A204.1 (cell line): ENCODE data around the gene MIX23.
"Not testable (repeated sequence)": the region's sequence is repeated elsewhere in the genome, so short reads cannot be mapped to it uniquely, and the experiment has no call there.

ENCODE experiments used
- FAIRE-seq: peaks from 2 replicates; lab custom pipeline; 2012; peaks lifted over from hg19 to GRCh38; lab: Jason Lieb, UNC

MIX23 gene

DNA sequence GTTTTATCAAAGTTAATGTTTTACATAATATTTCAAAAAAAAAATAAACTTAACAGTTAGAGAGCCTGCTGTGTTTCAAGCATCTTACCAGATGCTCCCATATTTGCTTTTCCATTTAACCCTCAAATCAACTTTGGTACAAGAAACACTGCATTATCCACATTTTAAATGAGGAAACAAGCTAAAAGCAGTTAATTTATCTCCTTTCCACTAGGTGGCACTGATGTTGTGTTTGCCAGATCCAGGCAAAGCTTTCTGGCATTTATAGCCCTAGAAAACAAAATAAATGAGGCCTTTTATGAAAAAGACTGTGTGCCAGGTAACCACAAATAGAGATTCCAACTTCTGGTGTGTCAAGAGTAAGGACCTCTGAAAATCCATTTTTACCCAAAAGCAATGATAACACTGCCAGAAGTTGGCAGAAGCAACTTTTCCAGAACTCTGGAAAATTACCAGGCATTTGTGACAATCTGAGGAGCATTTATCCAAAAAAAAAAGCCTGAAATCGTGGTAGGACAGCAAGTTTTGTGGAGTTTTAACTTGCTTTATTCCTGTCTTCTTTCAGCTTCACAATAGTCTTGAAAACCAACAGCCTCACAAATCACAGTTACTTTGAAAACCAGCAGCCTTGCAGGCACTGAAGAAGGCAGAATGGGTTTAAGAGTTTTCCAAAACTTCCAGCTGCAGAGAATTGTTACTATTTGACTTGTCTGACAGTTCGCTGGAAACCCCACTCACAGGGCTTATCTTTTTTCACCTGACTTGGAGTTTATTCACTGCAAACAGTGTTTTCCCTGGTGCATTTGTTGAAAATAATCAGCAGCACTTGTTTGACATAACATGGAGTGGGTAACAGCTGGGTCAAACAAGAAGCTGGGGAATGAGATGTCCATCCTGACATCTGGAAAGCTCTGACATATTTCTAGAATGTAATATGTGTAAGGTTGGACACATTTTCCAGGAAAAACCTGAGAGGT lies 10.1 kb upstream of the MIX23 start:
- FAIRE-seq = peak; percentile 96

DNA sequence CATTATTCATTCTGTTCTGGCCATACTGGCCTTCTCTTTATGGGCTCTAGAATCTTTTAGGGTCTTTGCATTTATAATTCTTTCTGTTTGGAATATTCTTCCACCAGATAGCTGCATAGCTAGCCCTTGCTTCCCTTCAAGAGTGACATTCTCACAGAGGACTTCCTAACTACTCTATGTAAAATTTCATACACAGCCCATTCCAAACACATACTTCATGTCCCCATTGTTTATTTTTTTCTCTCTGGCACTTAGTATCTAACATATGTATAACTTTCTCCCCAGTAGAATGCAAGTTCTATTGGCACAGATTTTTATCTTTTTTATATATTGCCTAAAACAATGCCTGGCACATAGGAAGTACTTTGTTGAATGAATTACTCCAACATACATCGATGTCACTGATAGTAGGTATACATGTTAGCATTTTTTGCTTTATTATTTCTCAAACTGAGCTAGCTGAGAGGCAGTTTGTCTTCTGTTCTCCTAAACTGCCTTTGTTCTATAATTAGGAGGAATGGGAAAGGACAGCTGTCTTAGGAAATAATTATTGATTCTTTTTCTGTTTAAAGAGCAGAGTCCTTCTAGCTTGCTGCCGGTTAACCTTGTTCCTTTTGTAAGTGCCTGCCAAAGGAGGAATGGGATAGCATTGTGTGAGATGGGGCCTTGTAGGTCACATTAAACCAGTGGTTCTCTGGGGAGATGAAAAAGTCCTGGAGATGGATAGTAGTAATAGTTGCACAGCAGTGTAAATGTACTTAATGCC lies 8.8 kb upstream of the MIX23 start:
- FAIRE-seq = no peak

DNA sequence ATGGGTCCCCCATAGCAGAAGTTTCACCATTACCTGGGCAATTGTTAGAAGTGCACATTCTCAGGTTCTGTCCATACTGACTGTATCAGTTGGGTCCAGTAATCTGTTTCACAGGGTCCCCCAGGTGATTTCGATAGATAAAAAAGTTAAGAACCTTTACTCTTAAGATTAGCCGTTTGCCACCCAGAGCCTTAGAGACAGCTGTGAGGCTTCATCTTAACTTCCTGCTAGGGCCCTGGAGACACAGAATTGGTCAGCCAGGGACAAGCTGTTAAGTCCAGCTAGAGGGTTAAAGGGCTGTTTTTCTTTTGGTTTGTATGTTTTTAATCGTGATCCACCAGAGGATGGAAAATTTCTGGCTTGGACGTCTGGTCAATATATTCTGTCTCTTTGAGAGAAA lies 7.6 kb upstream of the MIX23 start:
- no peak for FAIRE-seq

DNA sequence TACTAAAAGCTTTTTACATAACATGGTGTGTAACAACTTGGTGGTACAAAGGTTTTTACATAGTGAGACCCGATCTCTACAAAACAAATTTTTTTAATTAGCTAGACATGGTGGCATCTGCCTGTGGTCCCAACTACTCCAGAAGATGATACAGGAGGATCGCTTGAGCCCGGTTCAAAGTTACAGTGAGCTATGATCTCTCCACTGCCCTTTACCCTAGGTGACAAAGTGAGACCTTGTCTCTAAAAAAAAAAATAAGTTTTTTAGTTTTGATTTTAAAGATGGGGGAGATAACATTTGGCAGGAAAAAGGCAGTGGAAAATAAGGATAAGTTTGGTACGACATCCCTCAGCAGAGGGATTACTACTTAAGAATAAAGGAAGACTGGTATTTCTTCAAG lies 6.9 kb upstream of the MIX23 start:
- FAIRE-seq = no peak

GRCh38 chr3:122389197-122389596 lies 6.2 kb upstream of the MIX23 start:
- FAIRE-seq = no peak

DNA sequence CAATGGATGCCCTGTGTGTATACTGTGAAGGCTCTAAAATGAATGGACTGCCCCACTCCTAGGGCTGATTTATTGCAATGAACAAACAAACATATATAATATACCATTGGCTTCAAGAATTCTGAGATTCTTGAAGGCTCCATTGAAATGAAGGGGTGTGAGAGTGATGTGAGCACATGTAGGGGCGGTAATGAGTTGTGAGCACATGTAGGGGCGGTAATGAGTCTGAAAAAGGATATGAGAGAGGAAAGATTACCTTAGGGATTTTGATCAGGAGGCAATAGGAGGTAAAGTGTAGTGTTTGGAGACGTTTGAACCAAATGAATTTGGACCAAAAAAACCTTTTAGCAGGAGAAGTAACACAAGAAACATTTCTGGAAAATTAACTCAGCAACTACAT lies 4.7 kb upstream of the MIX23 start:
- FAIRE-seq = no peak

DNA sequence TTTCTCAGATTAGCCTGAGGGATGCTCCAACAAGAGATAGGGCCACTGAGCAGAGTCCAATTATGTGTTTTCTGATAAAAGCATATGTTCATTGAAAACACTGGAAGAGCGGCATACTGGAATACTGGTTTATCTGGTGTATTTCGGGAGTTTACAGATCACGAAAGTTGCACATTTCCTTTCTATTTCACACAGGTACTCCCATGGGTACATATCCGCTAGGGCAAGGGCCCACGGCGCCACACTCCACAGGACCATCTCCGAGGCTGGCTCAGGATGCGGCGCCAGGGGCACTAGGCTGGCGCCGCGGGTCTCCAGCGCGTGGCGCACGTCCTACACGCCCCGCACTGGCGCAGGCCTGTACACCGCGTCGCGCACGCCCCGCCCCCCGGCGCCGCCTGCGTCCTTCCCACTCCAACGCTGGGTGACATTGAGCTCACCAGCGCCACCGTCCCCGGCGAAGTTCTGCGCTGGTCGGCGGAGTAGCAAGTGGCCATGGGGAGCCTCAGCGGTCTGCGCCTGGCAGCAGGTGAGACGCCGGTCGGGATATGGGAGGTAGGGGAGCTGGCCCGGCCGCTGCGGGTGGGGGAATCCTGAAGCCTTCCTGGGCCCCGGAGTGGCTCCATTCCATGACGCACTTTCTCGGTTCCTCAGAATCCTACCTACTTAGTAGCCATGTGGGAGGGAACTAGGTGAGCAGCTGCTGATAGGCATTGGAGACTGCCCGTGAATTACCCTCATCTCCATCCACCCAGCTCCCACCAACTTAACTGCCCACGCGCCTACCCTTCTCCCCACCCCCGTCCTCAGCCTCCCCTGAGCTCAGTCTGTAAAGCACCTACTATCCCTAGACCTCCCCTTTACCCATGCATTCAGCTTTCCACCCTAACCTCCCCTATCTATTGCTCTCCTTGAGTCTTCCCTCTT lies 1.0 kb upstream of the MIX23 start, which contains the start of gene FAM162A:
Gene FAM162A (plus strand): TSS at position 412 of the 927 bp plus-strand sequence. CDS start 84 bp downstream, at position 496.
- no peak for FAIRE-seq

DNA sequence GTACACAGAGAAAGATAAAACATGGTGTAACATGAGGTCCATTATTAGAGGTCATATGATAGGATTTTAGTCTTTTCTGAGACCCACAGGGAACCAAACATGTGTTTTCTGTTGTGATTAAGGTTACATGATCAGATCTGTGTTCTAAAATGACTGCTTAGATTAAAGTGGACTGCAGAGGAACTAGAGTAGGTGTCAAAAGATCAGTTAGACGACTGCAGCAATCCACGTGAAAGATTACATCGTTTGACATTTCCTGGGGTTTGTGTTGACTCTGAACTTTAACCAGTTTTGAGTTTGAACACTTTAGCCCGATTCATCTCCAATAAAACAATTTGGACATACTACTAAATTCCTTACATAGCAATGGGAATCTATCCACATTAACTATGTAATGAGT lies 5.1 kb downstream of the MIX23 start:
- FAIRE-seq = no peak

DNA sequence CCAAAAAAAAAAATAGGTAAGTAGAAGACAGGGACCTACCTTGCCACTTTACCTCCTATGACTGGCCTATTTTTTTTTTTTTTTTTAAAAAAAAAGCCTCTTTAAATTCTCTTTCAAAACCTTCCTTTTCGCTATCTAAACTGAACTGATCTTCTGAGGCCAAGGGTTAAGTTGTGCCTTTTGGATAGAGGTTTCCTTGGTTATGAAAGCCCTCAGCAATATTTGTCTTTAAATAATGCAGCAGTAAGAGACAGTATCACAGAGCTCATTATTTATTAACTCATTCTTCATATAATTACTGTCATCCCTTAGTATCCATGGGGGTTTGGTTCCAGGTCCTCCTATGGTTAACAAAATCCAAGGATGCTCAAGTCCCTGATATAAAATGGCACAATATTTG lies 9.0 kb downstream of the MIX23 start:
- no peak for FAIRE-seq

GRCh38 chr3:122366379-122366749 lies 16.7 kb downstream of the MIX23 start:
- FAIRE-seq = no peak

DNA sequence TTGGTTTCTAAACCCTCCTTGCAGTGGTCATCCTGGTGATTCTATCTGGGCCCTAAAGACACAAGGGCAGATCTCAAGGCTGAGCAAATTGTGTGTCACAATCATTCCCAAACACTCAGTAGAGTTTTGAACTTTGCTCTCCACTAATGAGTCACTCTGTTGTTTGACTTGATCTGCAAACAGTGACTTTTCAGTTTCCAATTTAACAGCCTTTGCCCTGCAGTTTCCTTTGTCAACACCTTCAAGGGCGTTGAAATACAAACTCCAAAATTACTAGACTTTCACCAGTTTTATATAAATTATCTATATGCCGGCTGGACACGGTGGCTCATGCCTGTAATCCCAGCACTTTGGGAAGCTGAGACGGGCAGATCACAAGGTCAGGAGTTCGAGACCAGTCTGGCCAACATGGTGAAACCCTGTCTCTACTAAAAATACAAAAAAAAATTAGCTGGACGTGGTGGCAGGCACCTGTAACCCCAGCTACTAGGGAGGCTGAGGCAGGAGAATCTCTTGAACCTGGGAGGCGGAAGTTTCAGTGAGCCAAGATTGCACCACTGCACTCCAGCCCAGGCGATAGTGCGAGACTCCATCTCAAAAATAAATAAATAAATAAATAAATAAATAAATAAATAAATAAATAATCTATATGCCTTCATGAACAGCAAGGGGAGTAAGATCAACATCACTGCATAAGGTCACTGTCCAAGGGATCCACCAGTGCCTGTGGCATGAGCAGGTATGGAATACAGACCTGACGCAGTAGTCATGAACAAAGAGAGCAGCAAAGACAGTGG lies 17.3 kb downstream of the MIX23 start:
- not testable (repeated sequence) for FAIRE-seq

- FAIRE-seq = no peak
These were observed 18.0 kb downstream of the MIX23 start for GRCh38 chr3:122365073-122365472.

DNA sequence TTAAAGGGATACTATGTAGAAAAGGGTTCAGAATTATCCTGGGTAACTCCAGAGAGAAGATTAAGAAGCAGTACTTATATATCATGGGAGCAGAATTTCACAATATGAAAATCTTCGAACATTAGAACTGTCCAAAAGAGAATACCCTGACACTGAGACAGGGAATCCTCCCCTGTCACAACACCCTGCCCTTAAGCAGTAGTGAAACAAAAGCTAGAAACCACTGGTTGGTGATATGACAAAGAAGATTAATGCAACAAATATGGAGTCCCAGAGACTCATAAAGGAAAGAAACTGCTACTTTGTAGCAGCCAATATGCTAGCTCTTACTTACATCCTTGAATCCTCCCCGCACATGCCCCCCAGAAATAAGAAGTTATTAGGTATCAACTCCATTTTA lies 18.5 kb downstream of the MIX23 start:
- FAIRE-seq = no peak

- no peak for FAIRE-seq
These were observed 21.0 kb downstream of the MIX23 start for GRCh38 chr3:122362026-122362425.

GRCh38 chr3:122358703-122359032 lies 24.4 kb downstream of the MIX23 start:
- no peak for FAIRE-seq

GRCh38 chr3:122357828-122358702 lies 25.0 kb downstream of the MIX23 start:
- FAIRE-seq = no peak

- FAIRE-seq = peak; percentile 6
These were observed 26.6 kb downstream of the MIX23 start for GRCh38 chr3:122356402-122356801.

DNA sequence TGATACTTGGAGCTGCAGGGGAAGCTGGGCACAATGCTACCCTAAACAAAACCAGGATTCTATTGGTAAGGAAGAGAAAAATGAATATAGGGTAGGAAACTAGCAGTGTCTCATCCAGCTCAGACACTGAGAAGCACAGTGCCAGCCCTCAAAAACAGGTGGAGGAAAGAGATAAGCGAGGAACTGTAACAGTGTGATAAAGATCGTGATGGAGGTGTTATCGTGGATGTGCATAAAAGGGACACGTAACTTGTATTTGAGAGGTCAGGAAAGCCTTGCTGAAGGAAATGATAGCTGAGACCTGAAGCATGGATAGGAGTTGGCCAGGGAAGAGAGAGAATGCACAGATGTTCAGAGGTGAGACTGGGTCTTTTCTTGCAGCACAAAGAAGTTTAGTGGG lies 27.4 kb downstream of the MIX23 start:
- no peak for FAIRE-seq

DNA sequence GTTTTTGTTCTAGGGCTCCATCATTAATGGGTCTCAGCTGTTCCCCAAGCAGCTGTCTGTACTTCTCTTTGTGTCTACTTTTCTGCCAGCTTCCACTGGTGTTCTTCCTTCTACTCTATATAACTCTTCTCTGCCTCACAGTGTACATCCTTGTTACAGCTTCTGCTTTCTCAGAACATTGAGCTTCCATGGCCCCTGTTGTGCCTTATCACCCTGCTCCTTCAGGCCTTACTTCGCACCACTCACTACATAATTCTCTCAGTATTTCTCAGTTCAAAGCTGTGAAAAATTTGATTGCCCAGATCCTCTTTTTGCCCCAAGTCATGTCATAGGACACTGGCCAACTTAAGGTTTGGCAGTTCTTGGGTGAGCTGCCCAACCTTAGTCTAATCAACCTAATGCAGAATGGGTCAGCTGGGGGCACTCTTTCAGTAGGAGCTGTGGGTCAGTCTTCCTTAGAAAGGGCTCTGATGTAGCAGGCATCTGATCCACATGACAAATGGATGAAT lies 29.1 kb downstream of the MIX23 start:
- no peak for FAIRE-seq

GRCh38 chr3:122353215-122353614 lies 29.8 kb downstream of the MIX23 start:
- no peak for FAIRE-seq
